ENCODE measurements around the gene TMEM115.

The TMEM115 gene

GRCh38 chr3:50358911-50359759 is at the start of gene TMEM115:
TSS of gene TMEM115 (minus strand) at chr3:50359521. CDS start at chr3:50359063, 458 bp downstream.
- peak; percentile 98 for DNase-seq (ENCODE audit: low spot score)

DNA sequence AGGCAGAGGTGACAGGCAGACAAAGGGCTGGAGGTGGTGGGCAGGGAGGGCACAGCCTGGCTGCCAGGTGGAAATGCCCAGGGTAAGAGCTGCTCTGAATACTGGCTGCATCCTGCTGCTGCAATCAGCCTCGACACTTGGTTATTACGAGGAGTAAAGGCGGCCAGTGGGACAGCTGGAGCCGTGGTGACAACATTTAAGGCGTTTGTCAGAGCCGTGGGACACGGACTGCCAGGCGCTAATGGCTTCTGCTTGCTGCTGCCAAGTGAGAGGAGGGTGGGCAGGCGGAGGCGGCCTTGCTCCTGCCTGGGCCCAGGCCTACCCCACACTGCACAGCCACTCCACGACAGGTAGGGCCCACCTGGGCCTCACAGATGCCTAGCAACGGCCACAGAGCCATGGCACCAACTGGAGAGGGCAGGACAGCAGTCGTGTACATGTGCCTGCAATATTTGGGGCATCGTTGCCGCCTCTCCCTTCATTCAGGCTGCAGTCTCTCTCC is 49.2 kb upstream of the TMEM115 start:
- no peak for DNase-seq (ENCODE audit: low spot score)
- TF ChIP-seq, protein P1, sequence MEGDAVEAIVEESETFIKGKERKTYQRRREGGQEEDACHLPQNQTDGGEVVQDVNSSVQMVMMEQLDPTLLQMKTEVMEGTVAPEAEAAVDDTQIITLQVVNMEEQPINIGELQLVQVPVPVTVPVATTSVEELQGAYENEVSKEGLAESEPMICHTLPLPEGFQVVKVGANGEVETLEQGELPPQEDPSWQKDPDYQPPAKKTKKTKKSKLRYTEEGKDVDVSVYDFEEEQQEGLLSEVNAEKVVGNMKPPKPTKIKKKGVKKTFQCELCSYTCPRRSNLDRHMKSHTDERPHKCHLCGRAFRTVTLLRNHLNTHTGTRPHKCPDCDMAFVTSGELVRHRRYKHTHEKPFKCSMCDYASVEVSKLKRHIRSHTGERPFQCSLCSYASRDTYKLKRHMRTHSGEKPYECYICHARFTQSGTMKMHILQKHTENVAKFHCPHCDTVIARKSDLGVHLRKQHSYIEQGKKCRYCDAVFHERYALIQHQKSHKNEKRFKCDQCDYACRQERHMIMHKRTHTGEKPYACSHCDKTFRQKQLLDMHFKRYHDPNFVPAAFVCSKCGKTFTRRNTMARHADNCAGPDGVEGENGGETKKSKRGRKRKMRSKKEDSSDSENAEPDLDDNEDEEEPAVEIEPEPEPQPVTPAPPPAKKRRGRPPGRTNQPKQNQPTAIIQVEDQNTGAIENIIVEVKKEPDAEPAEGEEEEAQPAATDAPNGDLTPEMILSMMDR (IDR thresholded peaks at IDR 0.05; ENCODE audit: borderline replicate concordance, control extremely low read depth, extremely low read depth, insufficient read depth, missing control alignments), result no peak
- in situ Hi-C loops (cut with MboI; ENCODE audit: low sequenced_read_pairs, unreplicated experiment), result no loop called here

More at GRCh38 chr3:50358911-50359759, at the start of gene TMEM115:
- in situ Hi-C loops (cut with MboI; ENCODE audit: low sequenced_read_pairs, unreplicated experiment), result no loop called here
- TF ChIP-seq, protein P1 (IDR thresholded peaks at IDR 0.05; ENCODE audit: borderline replicate concordance, control extremely low read depth, extremely low read depth, insufficient read depth, missing control alignments), result no peak

DNA sequence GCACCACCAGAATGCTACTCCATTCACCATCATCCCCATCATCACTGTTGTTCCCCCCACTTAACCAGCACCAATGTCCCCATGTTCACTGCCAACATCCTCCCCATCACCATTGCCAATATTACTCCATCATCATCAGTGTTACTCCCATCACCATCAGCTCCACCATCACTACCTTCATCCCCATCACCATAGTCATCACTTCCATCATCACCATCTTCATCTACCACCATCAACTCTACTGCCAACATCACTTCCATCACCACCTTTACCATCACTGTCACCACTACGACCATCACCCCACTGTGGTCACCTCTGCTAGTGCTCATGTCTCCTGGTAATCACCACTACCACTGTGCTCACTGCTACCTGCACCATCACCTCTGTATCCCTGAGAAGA is 47.2 kb upstream of the TMEM115 start:
- DNase-seq (ENCODE audit: low spot score), result no peak
- TF ChIP-seq, protein P1 (IDR thresholded peaks at IDR 0.05; ENCODE audit: borderline replicate concordance, control extremely low read depth, extremely low read depth, insufficient read depth, missing control alignments), result no peak
- in situ Hi-C loops (cut with MboI; ENCODE audit: low sequenced_read_pairs, unreplicated experiment), result no loop called here

DNA sequence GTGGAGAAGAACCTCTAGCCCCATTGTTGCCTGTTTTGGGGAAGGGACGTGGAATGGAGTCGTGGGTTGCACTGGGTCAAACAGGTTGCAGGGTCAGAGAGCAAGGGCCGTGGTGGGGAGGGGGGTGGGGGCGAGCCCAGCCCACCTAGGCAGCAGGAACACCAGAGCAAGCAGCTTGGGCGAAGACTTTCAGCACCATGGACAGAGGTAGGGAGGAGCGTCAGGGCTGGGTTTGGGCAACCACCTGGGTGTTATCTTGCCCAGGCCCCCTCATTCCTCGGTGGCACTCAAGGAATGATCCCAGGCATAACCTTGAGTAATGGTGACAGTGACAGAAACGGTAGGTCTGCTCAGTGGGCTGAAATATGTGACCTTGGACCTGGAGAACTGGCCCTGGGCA is 45.9 kb upstream of the TMEM115 start:
- in situ Hi-C loops (cut with MboI; ENCODE audit: low sequenced_read_pairs, unreplicated experiment), result no loop called here
- TF ChIP-seq, protein P1 (IDR thresholded peaks at IDR 0.05; ENCODE audit: borderline replicate concordance, control extremely low read depth, extremely low read depth, insufficient read depth, missing control alignments), result no peak
- peak; percentile 64 for DNase-seq (ENCODE audit: low spot score)

DNA sequence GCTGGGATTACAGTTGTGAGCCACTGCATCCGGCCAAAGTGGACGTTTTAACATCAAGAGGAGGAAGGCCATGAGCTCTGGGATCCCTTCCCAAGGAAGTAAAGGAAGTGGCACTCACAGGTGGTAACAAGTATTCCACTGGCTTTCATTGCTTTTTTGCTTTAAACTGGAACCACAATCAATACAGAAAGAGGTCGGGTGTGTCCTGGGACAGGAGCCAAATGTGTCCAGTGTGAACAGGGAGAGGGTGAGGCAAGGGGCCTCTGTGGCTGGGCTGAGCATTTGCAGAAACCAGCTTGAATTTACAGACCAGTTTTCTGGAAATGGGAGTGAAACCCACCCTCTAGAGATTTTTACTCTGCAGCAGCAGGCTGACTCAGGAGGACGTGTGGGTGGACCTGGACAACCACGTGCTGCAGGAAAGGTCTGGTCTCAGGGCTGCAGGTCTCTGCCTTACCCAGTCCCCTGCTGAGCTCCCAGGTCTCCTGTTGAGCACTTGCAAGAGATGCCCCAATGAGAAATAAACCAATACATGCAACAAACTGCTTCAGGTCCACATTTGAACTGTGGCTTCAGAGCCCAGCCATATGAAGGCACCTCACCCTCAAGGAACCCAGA is 42.8 kb upstream of the TMEM115 start:
- TF ChIP-seq, protein P1 (IDR thresholded peaks at IDR 0.05; ENCODE audit: borderline replicate concordance, control extremely low read depth, extremely low read depth, insufficient read depth, missing control alignments), result no peak
- DNase-seq (ENCODE audit: low spot score), result no peak
- in situ Hi-C loops (cut with MboI; ENCODE audit: low sequenced_read_pairs, unreplicated experiment), result no loop called here

DNA sequence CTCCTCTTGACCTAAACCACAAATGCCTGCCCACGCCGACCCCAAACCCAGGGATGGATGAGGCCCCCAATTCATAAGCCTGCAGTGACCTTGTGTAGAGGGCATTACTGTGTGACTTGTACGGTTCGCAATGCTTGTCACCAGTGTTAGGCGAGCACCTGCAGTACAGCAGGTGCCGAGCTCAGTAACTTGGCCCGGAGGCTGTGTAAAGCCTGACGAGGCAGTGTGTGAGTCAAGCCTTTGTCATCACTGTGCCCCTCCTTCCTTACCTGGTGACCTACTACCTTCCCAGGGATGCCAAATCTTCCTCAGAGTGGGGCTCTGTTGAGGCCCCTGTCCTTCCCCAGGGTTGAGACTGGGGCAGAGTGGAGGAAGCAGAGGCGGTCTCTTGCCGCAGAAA is 37.2 kb upstream of the TMEM115 start:
- in situ Hi-C loops (cut with MboI; ENCODE audit: low sequenced_read_pairs, unreplicated experiment), result no loop called here
- DNase-seq (ENCODE audit: low spot score), result no peak
- TF ChIP-seq, protein P1 (IDR thresholded peaks at IDR 0.05; ENCODE audit: borderline replicate concordance, control extremely low read depth, extremely low read depth, insufficient read depth, missing control alignments), result no peak

Data from GM13976 (cell line).